GM23338 (cell line): Measurements from ENCODE around the gene NAA20. TPM values are rescaled to one million over a fixed set of nuclear protein-coding genes. Genes with fewer than 3 reads are reported as not detected.

ENCODE experiments used
- ATAC-seq: fragments of 200-7000 bp; cut with Tn5 transposase; 3 replicates; pipeline ENCODE4 v1.9.1; 2020
- DNase-seq: peaks from one replicate; pipeline ENCODE4 v3.0.0-alpha.2; 2015; ENCODE audit warnings: low spot score
- H2AFZ ChIP-seq: fragments of 200-600 bp; sonication (generic); 2 replicates; pipeline ENCODE4 v1.8.0; 2016; ENCODE audit warnings: antibody characterized with exemption, mild to moderate bottlenecking, moderate library complexity
- H3F3A ChIP-seq: fragments of 200-600 bp; sonication (generic); replicated peaks from 2 replicates; pipeline ENCODE4 v1.8.0; 2017; ENCODE audit warnings: antibody characterized with exemption, mixed run types, low read depth
- H3K27ac ChIP-seq: fragments of 200-600 bp; sonication (generic); 2 replicates; pipeline ENCODE4 v1.6.1; 2016; ENCODE audit warnings: low read depth
- H3K27me3 ChIP-seq: fragments of 200-600 bp; sonication (generic); 2 replicates; pipeline ENCODE4 v1.8.0; 2016; ENCODE audit warnings: mild to moderate bottlenecking, mixed run types, moderate library complexity; ENCODE audit not compliant: insufficient read depth
- H3K36me3 ChIP-seq: fragments of 200-600 bp; sonication (generic); 2 replicates; pipeline ENCODE4 v1.8.0; 2016; ENCODE audit warnings: mild to moderate bottlenecking; ENCODE audit not compliant: insufficient read depth
- H3K4me1 ChIP-seq: fragments of 200-600 bp; sonication (generic); 2 replicates; pipeline ENCODE4 v1.8.0; 2016; ENCODE audit warnings: mild to moderate bottlenecking, moderate library complexity; ENCODE audit not compliant: insufficient read depth
- H3K4me2 ChIP-seq: fragments of 200-600 bp; sonication (generic); 2 replicates; pipeline ENCODE4 v1.7.1; 2017; ENCODE audit warnings: mixed run types
- H3K4me3 ChIP-seq: fragments of 200-600 bp; sonication (generic); 2 replicates; pipeline ENCODE4 v1.6.1; 2016; ENCODE audit warnings: mixed run types
- H3K79me2 ChIP-seq: fragments of 200-600 bp; sonication (generic); replicated peaks from 2 replicates; pipeline ENCODE4 v1.8.0; 2017; ENCODE audit warnings: mild to moderate bottlenecking; ENCODE audit not compliant: insufficient read depth
- H3K9me2 ChIP-seq: fragments of 200-600 bp; sonication (generic); 2 replicates; pipeline ENCODE4 v1.8.0; 2017; ENCODE audit not compliant: insufficient read depth
- H4K20me1 ChIP-seq: fragments of 200-600 bp; sonication (generic); replicated peaks from 2 replicates; pipeline ENCODE4 v1.8.0; 2017; ENCODE audit warnings: mild to moderate bottlenecking; ENCODE audit not compliant: insufficient read depth
- H3K27ac Mint-ChIP-seq: 2 replicates; pipeline ENCODE4 v1.8.0; 2020; ENCODE audit warnings: inconsistent platforms, mild to moderate bottlenecking, moderate library complexity, mixed read lengths
- H3K27me3 Mint-ChIP-seq: 3 replicates; pipeline ENCODE4 v1.8.0; 2022; ENCODE audit warnings: low read depth, mild to moderate bottlenecking, moderate library complexity, mixed read lengths, inconsistent platforms; ENCODE audit not compliant: insufficient read depth, poor library complexity
- H3K36me3 Mint-ChIP-seq: 3 replicates; pipeline ENCODE4 v1.8.0; 2021; ENCODE audit warnings: low read depth, mild to moderate bottlenecking, inconsistent platforms, moderate library complexity, mixed read lengths
- H3K4me1 Mint-ChIP-seq: 3 replicates; pipeline ENCODE4 v1.8.0; 2020; ENCODE audit warnings: mild to moderate bottlenecking, inconsistent platforms, mixed read lengths
- H3K4me3 Mint-ChIP-seq: 3 replicates; pipeline ENCODE4 v1.8.0; 2021; ENCODE audit warnings: moderate library complexity, mild to moderate bottlenecking, inconsistent platforms, mixed read lengths
- H3K9me3 Mint-ChIP-seq: 3 replicates; pipeline ENCODE4 v1.8.0; 2020; ENCODE audit warnings: moderate library complexity, mild to moderate bottlenecking, inconsistent platforms, mixed read lengths
- CREB1 ChIP-seq: fragments of 250-450 bp; sonication (Bioruptor Pico); IDR thresholded peaks from 2 replicates; pipeline ENCODE4 v1.5.0; 2020; ENCODE audit warnings: low read depth, mild to moderate bottlenecking, moderate library complexity
- EZH2 ChIP-seq: fragments of 200-600 bp; sonication (generic); IDR thresholded peaks from one replicate; pipeline ENCODE4 v1.8.0; 2017; ENCODE audit warnings: antibody characterized with exemption, mild to moderate bottlenecking, low read depth; ENCODE audit not compliant: unreplicated experiment
- EZH2phosphoT487 ChIP-seq: fragments of 200-600 bp; sonication (generic); IDR thresholded peaks from one replicate; pipeline ENCODE4 v1.8.1; 2018; ENCODE audit warnings: antibody characterized with exemption; ENCODE audit not compliant: unreplicated experiment
- JUNB ChIP-seq: IDR thresholded peaks from one replicate; pipeline ENCODE4 v1.6.1; 2016; ENCODE audit warnings: antibody characterized with exemption; ENCODE audit not compliant: unreplicated experiment
- NANOG ChIP-seq: IDR thresholded peaks from 2 replicates; pipeline ENCODE4 v1.6.1; 2016; ENCODE audit warnings: antibody characterized with exemption, borderline replicate concordance
- POLR2AphosphoS5 ChIP-seq: IDR thresholded peaks from 2 replicates; pipeline ENCODE4 v1.6.1; 2016; ENCODE audit warnings: antibody characterized with exemption, low read depth
- STAT1 ChIP-seq: IDR thresholded peaks from one replicate; pipeline ENCODE4 v1.6.1; 2016; ENCODE audit warnings: antibody characterized with exemption; ENCODE audit not compliant: unreplicated experiment
- ZNF114 ChIP-seq: fragments of 250-450 bp; sonication (Bioruptor Pico); IDR thresholded peaks from 2 replicates; pipeline ENCODE4 v1.5.0; 2020; ENCODE audit warnings: mild to moderate bottlenecking, moderate library complexity
- ZNF331 ChIP-seq: fragments of 250-450 bp; sonication (Bioruptor Pico); IDR thresholded peaks from 2 replicates; pipeline ENCODE4 v1.5.0; 2020; ENCODE audit warnings: low read depth, mild to moderate bottlenecking, moderate library complexity
- ZNF462 ChIP-seq: fragments of 250-450 bp; sonication (Bioruptor Pico); IDR thresholded peaks from 2 replicates; pipeline ENCODE4 v1.5.0; 2020; ENCODE audit warnings: mild to moderate bottlenecking, moderate library complexity
- polyA plus RNA-seq: library from polyadenylated mRNA; unstranded; fragments of >200 nt; fragmentation: Nextera tagmentation; extraction: Ambion mirVana; gene quantifications from 2 replicates; pipeline ENCODE4 v1.2.1, GENCODE V29; 2016
- total RNA-seq: library from RNA; depleted of rRNA; stranded (reverse); fragments of >200 nt; shearing (Covaris generic); gene quantifications from 2 replicates; pipeline ENCODE4 v1.2.3, GENCODE V29; 2014
- TF ChIP-seq, protein P1 (sequence below), 2 experiments: fragments of 200-600 bp in 1 of 2; sonication (generic) in 1 of 2; conservative IDR thresholded peaks; 2 replicates each; pipeline versions ENCODE4 v1.5.1 to v1.6.1; 2016 to 2017; ENCODE audit warnings: antibody characterized with exemption in 2 of 2, low read depth in 2 of 2, mild to moderate bottlenecking in 2 of 2, moderate library complexity in 1 of 2
- TF ChIP-seq, protein P2 (sequence below): IDR thresholded peaks from 2 replicates; pipeline ENCODE4 v1.6.1; 2016; ENCODE audit warnings: antibody characterized with exemption
- TF ChIP-seq, protein P3 (sequence below): IDR thresholded peaks from one replicate; pipeline ENCODE4 v1.6.1; 2018; ENCODE audit warnings: antibody characterized with exemption; ENCODE audit not compliant: unreplicated experiment

NAA20 gene
- total and polyA plus RNA-seq, 2 experiments from 2014 or later, result 28.7 to 117 TPM

GRCh38 chr20:20031790-20032189, 14.6 kb downstream of the NAA20 start:
- TF ChIP-seq EZH2 (no peak), NANOG (no peak), STAT1 (no peak), ZNF114 (CRISPR knock-in tag) (no peak), CREB1 (CRISPR knock-in tag) (no peak), JUNB (no peak), ZNF462 (CRISPR knock-in tag) (no peak), POLR2AphosphoS5 (no peak), EZH2phosphoT487 (no peak), ZNF331 (CRISPR knock-in tag) (no peak)
- TF ChIP-seq, protein P1, sequence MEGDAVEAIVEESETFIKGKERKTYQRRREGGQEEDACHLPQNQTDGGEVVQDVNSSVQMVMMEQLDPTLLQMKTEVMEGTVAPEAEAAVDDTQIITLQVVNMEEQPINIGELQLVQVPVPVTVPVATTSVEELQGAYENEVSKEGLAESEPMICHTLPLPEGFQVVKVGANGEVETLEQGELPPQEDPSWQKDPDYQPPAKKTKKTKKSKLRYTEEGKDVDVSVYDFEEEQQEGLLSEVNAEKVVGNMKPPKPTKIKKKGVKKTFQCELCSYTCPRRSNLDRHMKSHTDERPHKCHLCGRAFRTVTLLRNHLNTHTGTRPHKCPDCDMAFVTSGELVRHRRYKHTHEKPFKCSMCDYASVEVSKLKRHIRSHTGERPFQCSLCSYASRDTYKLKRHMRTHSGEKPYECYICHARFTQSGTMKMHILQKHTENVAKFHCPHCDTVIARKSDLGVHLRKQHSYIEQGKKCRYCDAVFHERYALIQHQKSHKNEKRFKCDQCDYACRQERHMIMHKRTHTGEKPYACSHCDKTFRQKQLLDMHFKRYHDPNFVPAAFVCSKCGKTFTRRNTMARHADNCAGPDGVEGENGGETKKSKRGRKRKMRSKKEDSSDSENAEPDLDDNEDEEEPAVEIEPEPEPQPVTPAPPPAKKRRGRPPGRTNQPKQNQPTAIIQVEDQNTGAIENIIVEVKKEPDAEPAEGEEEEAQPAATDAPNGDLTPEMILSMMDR (conservative IDR thresholded peaks at IDR 0.05; ENCODE audit: low read depth in 2 of 2), result no peak
- TF ChIP-seq, protein P2, sequence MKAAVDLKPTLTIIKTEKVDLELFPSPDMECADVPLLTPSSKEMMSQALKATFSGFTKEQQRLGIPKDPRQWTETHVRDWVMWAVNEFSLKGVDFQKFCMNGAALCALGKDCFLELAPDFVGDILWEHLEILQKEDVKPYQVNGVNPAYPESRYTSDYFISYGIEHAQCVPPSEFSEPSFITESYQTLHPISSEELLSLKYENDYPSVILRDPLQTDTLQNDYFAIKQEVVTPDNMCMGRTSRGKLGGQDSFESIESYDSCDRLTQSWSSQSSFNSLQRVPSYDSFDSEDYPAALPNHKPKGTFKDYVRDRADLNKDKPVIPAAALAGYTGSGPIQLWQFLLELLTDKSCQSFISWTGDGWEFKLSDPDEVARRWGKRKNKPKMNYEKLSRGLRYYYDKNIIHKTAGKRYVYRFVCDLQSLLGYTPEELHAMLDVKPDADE, result no peak
- TF ChIP-seq, protein P3, sequence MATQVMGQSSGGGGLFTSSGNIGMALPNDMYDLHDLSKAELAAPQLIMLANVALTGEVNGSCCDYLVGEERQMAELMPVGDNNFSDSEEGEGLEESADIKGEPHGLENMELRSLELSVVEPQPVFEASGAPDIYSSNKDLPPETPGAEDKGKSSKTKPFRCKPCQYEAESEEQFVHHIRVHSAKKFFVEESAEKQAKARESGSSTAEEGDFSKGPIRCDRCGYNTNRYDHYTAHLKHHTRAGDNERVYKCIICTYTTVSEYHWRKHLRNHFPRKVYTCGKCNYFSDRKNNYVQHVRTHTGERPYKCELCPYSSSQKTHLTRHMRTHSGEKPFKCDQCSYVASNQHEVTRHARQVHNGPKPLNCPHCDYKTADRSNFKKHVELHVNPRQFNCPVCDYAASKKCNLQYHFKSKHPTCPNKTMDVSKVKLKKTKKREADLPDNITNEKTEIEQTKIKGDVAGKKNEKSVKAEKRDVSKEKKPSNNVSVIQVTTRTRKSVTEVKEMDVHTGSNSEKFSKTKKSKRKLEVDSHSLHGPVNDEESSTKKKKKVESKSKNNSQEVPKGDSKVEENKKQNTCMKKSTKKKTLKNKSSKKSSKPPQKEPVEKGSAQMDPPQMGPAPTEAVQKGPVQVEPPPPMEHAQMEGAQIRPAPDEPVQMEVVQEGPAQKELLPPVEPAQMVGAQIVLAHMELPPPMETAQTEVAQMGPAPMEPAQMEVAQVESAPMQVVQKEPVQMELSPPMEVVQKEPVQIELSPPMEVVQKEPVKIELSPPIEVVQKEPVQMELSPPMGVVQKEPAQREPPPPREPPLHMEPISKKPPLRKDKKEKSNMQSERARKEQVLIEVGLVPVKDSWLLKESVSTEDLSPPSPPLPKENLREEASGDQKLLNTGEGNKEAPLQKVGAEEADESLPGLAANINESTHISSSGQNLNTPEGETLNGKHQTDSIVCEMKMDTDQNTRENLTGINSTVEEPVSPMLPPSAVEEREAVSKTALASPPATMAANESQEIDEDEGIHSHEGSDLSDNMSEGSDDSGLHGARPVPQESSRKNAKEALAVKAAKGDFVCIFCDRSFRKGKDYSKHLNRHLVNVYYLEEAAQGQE, result no peak
- H3K36me3 ChIP-seq, result peaks cover 33% of the 10 kb centered on the region
- Mint-ChIP-seq H3K36me3 (peaks cover 54% of the 10 kb centered on the region), H3K27ac (no peak overlapping the region), H3K9me3 (no peaks in the 10 kb centered on the region), H3K4me3 (no peak overlapping the region), H3K27me3 (no peaks in the 10 kb centered on the region), H3K4me1 (no peaks in the 10 kb centered on the region)
- H3F3A ChIP-seq, result no peaks in the 10 kb centered on the region
- H3K27ac ChIP-seq, result no peak overlapping the region
- ATAC-seq (no peak), DNase-seq (no peak)
- no peaks in the 10 kb centered on the region for H3K4me1 ChIP-seq
- peaks cover 13% of the 10 kb centered on the region for H3K79me2 ChIP-seq
- H4K20me1 ChIP-seq, result no peaks in the 10 kb centered on the region; the same call in 1 of the 2 replicates
- H3K27me3 ChIP-seq, result no peaks in the 10 kb centered on the region
- H2AFZ ChIP-seq, result no peak overlapping the region
- no peak overlapping the region for H3K4me3 ChIP-seq
- H3K4me2 ChIP-seq, result no peak overlapping the region
- H3K9me2 ChIP-seq, result no peaks in the 10 kb centered on the region
